ENCODE results near the gene DUSP28.
"Not testable (repeated sequence)": the region's sequence is repeated elsewhere in the genome, so short reads cannot be mapped to it uniquely, and the experiment has no call there.

The DUSP28 gene

DNA sequence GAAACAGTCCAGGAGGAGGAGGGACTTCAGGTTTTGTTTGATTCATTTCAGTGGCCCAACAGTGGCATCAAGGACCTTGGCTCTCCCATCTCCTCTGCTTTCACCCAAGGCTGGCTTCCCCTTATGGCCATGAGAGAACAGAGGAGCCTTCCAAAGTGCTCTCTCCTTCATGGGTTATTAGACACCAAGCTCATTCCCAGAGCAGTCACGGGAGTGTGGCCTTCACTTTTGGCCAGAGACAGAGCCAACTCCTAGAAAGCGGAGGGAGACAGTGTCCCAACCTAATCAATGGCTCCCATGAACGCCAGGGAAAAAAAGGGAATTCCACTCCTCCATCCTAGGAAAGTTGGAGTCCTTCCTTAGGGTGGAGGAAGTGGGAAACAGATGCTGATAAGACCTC is 871 bp upstream of the DUSP28 start:
- no peak for DNase-seq (ENCODE audit: low read depth in 1 of 2, low spot score in 1 of 2)

GRCh38 chr2:240560480-240561324 is 545 bp downstream of the DUSP28 start:
- DNase-seq (ENCODE audit: low read depth in 1 of 2, low spot score in 1 of 2): peak; percentile 99 to 100

DNA sequence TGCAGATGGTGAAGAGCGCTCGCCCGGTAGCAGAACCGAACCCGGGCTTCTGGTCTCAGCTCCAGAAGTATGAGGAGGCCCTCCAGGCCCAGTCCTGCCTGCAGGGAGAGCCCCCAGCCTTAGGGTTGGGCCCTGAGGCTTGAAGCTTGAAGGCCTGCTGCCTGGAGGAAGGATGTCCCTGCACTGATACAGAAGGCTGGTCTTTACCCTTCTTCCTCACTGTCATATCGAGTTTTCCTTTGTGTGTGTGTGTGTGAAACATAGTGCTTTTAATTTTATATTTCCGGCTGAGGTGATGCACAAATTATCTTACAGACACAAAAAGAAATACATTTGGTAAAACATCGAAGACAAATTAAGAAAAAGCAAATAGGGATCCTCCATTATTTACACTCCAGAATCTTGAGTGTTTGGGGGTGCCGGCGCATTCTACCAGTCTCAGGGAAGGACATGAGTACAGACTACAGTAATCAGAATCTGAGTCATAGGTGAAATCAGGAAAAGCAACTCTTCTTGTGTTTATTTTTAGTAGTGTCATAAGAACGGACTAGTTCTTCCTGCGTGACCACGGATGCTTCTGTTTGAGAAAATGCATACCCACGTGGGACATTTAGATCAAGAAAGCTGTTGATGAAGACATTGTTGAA is 1.3 kb downstream of the DUSP28 start:
- DNase-seq (ENCODE audit: low read depth in 1 of 2, low spot score in 1 of 2): no peak

GRCh38 chr2:240563231-240563630 is 3.1 kb downstream of the DUSP28 start:
- not testable (repeated sequence) for DNase-seq (ENCODE audit: low read depth in 1 of 2, low spot score in 1 of 2)

GRCh38 chr2:240563951-240564560 is 3.9 kb downstream of the DUSP28 start:
- no peak for DNase-seq (ENCODE audit: low read depth in 1 of 2, low spot score in 1 of 2)

DNA sequence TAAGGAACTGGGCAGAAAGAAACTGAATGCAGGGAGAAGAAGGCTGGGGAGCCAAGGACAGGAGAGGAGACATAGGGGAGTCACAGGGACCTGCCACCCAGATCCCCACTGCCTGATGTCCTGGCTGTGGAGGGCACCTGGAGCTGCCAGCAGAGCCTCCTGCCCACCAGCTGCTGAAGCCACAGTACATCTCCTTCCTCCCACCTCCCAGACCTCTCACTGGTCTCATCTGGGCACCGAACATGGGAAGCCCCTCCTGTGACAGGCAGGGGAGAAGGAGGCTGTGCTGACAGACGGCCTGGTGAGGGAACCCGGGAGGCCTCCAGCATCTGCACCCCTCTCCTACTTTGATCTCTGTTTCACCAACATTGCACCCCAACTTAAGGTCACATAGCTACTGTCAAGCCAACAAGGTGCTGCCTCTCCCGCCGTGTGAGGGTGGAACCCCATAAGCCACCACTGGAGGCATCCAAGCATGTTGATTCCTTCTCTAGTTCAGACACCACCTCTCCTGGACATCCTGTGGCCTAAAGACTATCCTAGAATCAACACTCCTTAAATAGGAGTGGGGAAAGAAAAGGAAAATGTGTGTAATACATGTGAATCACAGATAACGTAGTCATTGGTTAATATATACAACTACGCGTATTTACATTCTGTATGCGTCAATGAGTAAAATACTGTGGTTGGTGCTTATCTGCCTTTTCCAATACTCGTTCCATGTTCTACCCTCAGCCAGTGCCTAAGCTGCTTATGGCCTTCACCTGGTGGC is 4.6 kb downstream of the DUSP28 start:
- DNase-seq (ENCODE audit: low read depth in 1 of 2, low spot score in 1 of 2): no peak

DNA sequence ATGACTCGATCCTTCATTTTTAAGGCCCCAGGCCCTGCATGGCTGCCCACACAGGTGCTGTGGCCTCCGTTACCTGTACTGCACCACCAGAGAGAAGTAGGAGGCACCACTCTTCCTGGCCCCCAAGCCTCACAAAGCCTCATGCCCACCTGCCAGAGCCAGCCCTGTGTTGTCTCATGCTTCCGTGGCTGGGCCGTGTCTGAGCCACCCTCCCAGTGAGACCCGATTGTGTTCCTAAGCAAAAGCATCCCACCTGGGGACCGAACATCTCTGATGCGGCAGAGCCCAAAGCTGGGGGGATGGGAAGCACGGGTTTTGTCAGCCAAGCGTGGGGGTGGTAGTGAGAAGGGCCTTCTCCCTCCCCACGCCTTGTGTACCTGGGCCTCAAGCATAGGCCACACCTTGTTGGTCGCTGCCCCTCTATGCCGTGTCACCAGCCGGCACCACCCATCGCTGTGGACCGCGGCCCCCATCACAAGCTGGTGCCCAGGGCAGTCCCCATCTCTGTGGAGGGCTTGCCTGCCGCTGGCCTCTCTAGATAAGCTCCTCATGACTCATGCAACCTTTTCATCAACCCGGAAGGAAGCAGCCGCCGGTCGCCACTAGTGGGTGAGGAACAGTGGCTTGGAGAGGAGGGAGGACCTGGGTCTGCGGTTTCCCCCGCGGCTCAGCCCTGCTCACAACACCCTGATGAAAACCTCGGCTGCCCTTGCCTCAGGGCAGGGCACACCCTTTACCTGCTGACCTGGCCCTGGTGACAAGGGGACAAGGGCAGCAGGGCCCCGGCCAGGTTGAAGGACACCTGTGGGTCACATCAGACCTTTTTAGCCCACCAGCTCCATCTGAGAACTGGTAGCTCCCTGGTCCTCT is 5.4 kb downstream of the DUSP28 start:
- peak; percentile 81 to 86 for DNase-seq (ENCODE audit: low read depth in 1 of 2, low spot score in 1 of 2)

DNA sequence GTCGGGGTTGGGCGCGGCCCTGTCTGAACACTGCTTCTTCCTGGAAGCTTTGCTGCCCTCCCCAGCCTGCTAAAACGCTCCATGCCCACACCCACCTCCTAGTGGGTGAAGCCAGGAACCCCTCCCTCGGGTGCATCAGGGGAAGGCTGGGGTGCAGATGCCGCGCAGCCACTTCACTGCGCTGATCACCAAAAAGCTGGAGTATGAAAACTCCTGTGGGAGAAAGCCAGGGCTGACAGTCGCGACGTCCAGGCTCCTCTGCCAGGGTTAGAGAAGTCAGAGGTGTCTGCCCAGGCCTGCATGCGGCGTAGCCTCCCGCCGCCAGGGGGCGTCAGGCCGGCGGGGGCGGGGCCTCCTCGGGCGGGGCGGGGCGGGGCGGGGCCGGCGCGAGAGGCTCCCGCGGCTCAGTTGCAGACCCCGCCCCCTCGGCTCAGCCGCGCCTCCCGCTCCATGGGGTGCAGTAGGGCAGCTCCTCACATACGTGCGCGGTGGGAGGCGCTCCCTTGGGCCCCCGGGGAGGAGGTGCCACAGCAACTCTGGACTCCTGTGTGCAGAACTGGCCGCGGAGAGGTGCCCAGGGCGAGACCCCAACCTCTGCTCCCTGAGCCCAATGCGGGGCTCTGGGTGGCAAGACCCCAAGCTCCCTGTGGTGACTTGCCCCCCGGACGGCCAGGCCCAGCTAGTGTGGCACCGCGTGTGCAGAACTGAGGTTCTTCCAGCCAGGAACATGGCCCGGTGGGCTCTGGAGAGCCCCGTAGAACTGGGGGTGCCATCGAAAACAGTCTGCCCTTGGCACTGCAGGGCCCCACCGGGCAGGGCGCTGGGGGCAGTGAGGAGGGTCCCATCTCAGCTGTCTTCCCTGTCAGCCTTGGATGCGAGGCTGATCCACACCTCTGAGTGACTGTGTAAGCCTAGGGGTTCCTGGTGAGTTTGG is 6.3 kb downstream of the DUSP28 start:
- peak; percentile 91 for DNase-seq (ENCODE audit: low read depth in 1 of 2, low spot score in 1 of 2)

DNA sequence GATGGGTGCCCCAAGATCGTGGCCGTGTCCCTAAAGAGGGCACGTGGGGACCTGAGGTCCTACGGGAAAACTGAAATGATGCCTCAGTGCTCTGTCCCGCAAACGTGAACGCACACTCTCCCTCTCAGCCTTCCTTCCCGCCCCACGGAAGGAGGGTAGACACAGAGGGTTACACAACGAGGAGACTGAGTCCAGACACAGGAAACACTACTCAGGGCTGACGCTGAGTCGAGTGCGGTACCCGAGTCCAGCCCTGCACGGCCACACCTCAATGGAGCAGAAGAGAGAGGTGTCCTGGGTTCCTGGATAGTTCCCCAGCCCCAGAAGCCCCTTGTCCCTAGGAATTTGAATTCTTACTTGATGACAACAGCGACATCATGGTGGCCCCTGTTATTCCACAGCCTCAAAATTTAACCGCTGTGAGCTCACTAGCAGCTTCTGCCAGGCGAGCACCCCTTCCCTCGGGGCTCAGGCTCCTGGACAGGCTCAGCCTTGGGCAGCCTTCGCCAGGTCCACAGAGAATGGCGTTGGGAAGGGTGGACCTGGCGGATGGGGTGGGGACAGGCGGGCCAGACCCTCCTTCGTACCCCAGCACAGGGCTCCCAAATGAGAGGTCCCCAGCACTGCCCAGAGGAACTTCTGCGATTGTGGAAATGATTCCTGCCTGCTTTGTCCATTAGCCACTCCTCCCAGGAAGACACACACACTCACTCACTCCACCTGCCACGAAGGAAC is 7.1 kb downstream of the DUSP28 start:
- peak in 1 of 2 donors; percentile 5 for DNase-seq (ENCODE audit: low read depth in 1 of 2, low spot score in 1 of 2)

GRCh38 chr2:240567872-240568677 is 7.9 kb downstream of the DUSP28 start, which contains the start of gene RNPEPL1:
RNPEPL1 (plus strand) TSS chr2:240568484; CDS start chr2:240568587, 103 bp downstream.
- peak in 1 of 2 donors; percentile 46 for DNase-seq (ENCODE audit: low read depth in 1 of 2, low spot score in 1 of 2)

GRCh38 chr2:240568678-240569522 is 8.7 kb downstream of the DUSP28 start:
- DNase-seq (ENCODE audit: low read depth in 1 of 2, low spot score in 1 of 2): peak in 1 of 2 donors; percentile 7

DNA sequence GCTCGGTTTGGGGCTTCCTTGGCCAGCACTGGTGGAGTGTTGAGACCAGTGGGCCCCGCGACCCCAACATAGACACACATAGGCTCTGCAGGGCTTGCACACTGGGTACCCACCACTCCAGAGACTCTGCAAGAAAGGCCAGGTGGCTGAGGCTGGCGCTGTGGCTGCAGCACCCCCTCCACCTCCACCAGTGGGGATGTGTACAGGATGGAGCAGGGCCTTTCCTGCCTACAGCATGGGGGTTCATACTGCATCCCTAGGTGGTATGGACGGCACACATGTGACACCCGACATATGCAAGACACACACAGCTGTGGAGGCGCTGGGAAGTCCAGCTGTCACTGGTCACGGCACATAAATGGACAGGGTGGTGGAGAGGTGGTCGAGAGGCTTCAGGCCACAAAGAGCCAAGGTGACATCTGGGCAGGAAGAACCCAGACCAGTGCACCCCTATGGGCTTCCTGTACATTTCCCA is 9.4 kb downstream of the DUSP28 start:
- no peak for DNase-seq (ENCODE audit: low read depth in 1 of 2, low spot score in 1 of 2)

DNA sequence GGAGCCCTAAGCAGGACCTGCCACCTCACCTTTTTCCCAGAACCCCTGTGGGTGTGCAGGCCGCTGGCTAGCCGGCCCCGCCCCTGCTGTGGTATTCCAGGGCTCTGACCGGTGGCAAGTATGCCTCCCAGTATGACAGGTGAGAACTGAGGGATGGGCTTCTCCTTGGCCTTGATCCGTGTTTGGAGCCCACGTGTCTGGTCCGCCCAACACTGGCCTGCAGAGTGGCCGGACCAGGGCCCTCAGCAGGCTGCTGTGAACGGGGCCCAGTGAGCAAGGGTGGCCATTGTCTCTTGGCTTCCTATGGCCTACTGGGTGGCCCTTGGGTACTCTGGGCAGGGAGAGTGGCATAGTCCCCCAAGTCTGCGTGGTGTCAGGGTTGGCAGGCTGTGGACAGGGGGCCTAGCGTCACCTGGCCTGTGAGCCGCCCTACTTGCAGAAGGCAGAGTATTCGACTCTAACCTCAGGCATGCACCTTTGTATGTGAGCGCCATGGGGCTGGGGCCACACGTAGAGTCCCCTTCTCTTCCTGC is 9.9 kb downstream of the DUSP28 start:
- no peak for DNase-seq (ENCODE audit: low read depth in 1 of 2, low spot score in 1 of 2)

DNA sequence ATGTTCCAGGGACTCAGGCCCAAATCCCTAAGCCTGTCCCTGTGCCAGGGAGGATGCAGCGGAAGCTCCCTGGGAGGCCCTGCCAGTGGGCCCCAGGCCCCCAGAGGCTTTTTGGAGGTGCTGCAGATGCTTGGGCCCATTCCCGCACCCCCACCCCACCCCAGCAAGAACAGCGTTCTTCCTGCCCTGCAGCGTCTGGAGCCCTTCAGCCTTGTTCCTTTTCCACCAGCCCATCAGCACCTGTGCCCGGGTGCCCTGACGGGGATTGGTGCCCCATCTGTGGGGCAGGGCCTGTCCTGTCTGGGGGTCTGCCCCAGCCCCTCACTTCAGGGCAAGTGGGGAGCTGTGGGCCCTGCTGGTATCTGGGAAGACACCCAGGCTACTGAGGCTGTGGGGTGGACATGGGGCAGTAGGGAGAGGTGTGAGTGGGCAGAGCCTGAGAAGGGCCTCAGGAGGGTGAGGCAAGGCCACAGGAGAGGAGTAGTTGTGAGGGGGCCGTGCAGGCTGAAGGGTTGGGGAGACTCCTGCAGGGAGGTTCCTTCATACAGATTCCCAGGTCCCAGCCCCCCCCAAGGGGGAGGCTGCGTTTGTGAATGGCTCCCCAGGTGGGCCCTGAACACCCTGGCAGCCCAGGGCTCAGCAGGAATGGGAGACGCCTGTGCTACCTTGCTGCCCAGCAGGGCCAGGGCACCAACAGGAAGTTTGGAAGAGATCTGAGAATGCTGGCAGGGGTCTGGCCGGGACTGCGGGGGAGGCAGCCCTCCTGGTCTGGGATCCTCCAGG is 10.6 kb downstream of the DUSP28 start:
- no peak for DNase-seq (ENCODE audit: low read depth in 1 of 2, low spot score in 1 of 2)

GRCh38 chr2:240571314-240571973 is 11.3 kb downstream of the DUSP28 start:
- DNase-seq (ENCODE audit: low read depth in 1 of 2, low spot score in 1 of 2): no peak
